Breast epithelium (tissue), 3 donors: Measurements from ENCODE around the gene BNC1.

Experiments used
- CTCF ChIP-seq, 3 donors: fragments of 450-650 bp; IDR thresholded peaks; one replicate each; pipeline ENCODE4 v1.5.1; 2016 to 2017; ENCODE audit warnings: antibody characterized with exemption in 3 of 3, mild to moderate bottlenecking in 3 of 3, moderate library complexity in 3 of 3
- POLR2A ChIP-seq: fragments of 450-650 bp; IDR thresholded peaks from one replicate; pipeline ENCODE4 v1.6.1; 2016; ENCODE audit warnings: antibody characterized with exemption, mild to moderate bottlenecking, moderate library complexity

DNA sequence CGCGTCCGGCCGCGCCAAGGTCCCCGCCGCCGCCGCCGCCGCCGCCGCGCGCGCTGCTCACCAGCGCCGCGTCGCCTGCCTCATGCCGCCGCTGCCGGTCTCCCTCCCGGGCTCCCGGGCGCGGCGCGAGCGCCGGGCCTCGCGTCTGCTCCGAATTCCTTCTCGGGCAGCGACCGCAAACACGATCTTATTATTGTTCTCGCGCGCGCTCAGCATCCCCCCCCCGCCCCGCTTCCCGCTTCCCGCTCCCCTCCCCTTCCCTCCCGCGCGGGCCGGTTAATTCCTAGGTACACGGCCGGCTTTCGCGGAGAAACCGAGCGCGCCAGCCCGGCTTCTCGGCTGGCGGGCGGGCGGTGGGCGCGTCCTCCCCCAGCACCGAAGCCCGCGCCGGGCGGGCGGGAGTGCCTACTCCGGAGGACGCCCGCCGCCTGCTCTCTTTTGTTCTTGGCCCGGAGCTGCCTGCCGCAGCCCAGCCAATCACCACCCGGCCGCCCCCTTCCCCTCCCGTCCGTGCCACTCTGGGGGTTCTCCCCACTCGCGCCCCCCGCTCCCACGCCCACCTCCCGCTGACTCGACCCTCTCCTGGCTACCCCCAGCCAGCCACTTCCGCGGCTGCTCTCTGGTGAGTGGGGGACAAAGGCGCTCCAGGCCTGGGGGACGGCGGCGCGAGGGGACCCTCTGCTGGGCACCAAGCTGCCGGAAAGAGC is 76.7 kb downstream of the BNC1 start, which contains the start of gene HDGFL3:
- TF ChIP-seq POLR2A (no peak), CTCF (IDR thresholded peaks at IDR 0.05) (no peak)
